ENCODE measurements around the gene SPOPL.

SPOPL gene

DNA sequence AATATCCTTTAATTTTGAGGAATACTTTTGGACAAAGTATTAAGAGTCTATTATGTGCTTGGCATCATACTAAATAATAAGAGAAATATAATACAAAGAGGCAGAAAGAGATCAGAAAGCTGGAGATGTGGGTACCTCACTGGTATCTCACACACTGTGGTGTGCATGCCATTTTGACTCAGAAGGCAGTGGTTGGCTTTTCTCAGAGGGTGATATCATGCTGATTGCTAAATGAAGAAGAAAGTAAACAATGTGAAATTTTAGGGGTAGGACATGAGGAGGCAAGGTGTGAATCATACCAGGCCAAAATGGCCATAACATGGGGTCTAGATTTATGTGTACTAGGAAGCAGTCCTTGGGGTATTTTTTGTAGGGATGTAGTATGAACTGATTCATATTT is 16.6 kb upstream of the SPOPL start:
- DNase-seq (ENCODE audit: insufficient read length, low spot score) (no peak), FAIRE-seq (no peak)
- TF ChIP-seq, protein P1, sequence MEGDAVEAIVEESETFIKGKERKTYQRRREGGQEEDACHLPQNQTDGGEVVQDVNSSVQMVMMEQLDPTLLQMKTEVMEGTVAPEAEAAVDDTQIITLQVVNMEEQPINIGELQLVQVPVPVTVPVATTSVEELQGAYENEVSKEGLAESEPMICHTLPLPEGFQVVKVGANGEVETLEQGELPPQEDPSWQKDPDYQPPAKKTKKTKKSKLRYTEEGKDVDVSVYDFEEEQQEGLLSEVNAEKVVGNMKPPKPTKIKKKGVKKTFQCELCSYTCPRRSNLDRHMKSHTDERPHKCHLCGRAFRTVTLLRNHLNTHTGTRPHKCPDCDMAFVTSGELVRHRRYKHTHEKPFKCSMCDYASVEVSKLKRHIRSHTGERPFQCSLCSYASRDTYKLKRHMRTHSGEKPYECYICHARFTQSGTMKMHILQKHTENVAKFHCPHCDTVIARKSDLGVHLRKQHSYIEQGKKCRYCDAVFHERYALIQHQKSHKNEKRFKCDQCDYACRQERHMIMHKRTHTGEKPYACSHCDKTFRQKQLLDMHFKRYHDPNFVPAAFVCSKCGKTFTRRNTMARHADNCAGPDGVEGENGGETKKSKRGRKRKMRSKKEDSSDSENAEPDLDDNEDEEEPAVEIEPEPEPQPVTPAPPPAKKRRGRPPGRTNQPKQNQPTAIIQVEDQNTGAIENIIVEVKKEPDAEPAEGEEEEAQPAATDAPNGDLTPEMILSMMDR (IDR thresholded peaks at IDR 0.05; ENCODE audit: insufficient read depth, missing control alignments) = no peak

DNA sequence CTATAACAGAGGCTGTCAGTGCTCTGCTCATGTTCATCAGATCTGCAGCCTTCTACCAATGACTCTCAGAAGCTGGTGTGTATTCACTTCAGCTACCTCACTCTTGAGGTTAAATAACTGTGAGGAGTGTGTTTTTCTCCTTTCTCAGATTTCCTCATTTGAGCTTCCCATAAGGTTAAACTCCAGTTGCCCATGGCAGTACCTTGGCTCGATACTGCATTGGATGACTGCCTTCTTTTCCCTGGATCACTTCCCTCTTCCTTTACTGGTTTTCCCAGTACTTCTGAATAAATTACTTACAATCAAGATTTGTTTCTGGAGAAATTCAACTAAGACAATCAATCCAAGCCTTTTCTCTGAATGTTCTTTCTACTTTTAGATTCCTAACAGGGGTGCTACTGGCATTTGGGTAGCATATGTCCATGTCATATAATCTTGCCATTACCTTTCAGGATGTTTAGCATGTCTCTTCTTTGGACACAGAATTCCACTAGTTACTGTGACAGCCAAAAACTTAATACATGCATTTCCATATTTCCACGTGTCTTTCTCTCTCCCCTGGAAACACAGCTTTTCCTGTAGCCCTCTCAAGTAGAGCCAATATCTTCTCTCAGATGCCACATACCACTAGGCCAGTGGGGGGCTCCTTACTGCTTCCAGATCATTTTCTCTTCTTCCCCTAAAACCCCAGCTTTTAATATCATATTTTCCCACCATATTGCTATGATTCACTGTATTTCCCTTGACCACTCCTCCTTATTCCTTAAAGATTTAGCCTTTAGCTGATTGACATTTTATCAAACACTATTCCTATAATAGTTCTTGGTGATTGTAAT is 15.0 kb upstream of the SPOPL start:
- FAIRE-seq (no peak), DNase-seq (ENCODE audit: insufficient read length, low spot score) (no peak)
- TF ChIP-seq, protein P1 (IDR thresholded peaks at IDR 0.05; ENCODE audit: insufficient read depth, missing control alignments) = peak; percentile 8

DNA sequence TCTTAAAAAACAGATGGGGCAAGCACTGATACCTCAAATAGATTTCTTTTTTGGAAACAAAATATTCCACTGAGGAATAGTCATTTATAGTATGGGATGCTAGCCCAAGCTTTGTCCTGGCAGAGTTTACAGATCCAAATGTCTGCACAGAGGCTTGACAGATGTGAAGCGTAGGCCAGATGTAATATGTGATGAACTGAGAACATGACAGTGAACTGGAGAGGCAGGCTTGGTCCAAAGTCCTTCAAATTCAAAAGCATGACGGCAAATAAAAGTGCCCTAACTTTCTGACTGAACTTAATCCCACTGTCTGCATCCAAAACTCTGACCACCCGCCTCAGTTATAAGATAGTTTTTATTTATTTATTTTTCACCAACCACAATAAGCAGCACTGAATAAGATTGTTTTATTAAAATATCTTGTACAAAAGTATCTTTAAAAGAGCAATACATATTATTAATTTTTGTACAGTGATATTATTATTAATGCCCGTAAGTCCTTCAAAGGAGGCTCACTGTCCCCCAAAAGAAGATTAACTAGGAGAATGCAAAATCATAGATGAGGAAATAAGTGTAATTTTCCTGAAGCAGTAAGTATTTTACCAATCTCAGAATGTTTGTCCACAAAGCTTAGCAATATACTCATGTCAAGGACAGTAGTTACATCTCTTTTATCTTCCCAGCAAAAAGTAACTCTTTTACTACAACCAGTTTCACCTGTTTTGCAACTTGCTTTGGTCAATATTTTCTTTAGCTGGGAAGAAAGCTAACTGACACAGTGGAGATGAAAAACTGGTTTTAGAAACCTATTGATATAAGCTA is 10.7 kb upstream of the SPOPL start:
- DNase-seq (ENCODE audit: insufficient read length, low spot score) (no peak), FAIRE-seq (no peak)
- TF ChIP-seq, protein P1 (IDR thresholded peaks at IDR 0.05; ENCODE audit: insufficient read depth, missing control alignments) = no peak

DNA sequence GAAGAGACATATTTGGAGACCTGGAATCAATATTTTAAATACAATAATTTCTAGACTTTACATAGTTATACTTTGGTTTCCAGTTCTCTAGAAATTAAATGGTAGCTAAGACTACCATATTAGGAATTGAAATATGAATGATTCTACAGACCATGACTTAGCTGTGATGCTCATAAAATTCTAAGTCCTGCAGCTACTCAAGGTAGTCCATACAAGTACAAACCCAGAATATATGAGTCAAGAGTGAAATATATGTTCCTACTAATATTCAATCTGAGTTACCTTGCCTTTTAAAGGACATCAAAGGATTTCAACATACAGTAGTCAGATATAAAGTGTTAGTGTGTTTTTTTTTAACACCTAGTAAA is 10.1 kb upstream of the SPOPL start:
- DNase-seq (ENCODE audit: insufficient read length, low spot score) = no peak
- FAIRE-seq = no peak
- TF ChIP-seq, protein P1 (IDR thresholded peaks at IDR 0.05; ENCODE audit: insufficient read depth, missing control alignments) = no peak

DNA sequence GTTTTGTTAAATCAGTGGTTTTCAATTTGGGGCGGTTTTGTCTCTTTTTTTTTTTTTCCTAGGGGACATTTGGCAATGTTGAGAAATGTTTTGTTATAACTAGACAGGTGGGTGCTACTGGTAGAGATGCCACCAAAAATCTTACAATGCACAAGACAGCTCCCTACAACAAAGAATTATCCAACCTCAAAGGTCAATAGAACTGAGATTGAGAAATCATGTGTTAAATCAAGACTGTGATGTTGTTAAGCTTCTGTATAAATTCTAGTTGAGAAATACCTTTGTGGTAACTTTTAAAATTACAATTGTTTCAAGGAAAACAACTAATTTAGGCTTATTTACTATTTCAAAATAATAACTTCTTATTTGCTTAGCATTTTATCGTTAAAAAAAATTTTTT is 9.4 kb upstream of the SPOPL start:
- TF ChIP-seq, protein P1 (IDR thresholded peaks at IDR 0.05; ENCODE audit: insufficient read depth, missing control alignments) = no peak
- FAIRE-seq (no peak), DNase-seq (ENCODE audit: insufficient read length, low spot score) (no peak)

DNA sequence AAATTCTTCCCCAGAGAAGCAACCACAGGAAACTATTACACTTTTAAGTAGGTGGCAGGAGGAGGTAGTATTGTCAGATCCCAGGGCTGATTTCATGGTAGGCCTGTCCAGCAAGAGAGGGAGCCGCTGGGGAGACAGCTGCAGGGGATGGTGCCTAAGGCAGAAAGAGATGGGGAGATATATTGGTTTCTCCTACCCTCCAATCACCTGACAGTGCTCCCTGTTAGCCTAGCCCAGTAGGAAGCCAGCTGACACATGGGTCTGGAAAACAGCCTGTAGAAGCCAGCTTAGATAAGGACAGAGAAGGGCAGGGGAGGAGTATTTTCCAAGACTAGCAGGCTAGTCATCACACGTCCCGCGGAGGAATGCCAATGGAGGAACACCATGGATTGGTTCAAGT is 8.2 kb upstream of the SPOPL start:
- DNase-seq (ENCODE audit: insufficient read length, low spot score) (no peak), FAIRE-seq (no peak)
- TF ChIP-seq, protein P1 (IDR thresholded peaks at IDR 0.05; ENCODE audit: insufficient read depth, missing control alignments) = no peak

Data from D721Med (cell line).